ENCODE results near the gene PHLDA1.

The PHLDA1 gene

DNA sequence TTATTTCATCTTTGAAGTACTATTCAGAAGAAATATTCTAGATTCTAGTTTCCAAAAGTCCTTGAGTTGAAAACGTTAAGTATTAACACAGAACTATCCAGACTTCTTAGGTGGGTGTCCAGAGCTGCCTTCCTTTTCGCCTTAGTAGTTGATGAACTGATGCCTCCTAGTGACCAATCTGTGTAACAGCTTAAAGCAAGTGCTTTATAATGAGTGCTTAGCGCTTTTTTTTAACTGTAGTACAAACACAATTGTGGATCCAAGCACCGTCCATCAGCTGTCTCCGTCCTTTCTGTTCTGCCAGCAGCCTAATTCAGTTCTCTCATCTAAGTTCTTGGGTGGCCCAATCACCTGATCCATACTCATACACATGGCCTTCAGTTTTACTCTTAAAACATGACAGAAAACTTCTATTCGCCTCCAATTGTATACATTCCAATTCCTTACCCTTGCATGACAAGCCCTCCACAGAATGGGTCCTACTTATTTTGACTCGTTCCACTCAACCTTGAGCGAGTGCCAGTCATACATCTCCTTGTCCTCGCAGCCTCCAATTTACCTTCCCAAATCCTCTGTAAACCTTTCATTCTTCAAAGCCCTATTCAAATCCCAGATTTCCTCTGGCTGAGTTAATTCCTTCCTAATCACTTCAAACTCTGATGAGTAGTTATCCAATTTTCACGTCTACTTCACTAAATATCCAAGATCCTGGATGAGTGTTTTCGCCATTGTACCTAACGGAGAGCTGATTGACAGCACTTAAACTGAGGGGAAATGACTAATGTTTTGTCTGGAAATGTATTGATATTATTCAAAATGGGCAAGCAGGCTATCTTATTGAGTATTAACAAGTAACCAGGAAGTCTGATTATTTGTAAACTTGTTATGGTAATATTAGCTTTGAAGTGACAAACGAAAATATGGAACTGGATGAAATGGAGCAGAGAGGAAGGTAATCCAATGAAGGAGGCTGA lies 5.8 kb upstream of the PHLDA1 start:
- peak overlapping the region; percentile 44 for H3K27ac ChIP-seq (ENCODE audit: low read length)
- no peak overlapping the region for H3K4me3 ChIP-seq (ENCODE audit: low read length)
- H3K36me3 ChIP-seq (ENCODE audit: control insufficient read depth, low read depth, low read length) = no peaks in the 10 kb centered on the region
- H3K4me1 ChIP-seq (ENCODE audit: control insufficient read depth, low read depth, low read length) = peaks cover 29% of the 10 kb centered on the region
- H3K9ac ChIP-seq (ENCODE audit: low read length) = no peak overlapping the region
- no peaks in the 10 kb centered on the region for H3K9me3 ChIP-seq (ENCODE audit: control insufficient read depth, low read depth, low read length)
- no peaks in the 10 kb centered on the region for H3K27me3 ChIP-seq (ENCODE audit: control insufficient read depth, insufficient read depth, low read length)

DNA sequence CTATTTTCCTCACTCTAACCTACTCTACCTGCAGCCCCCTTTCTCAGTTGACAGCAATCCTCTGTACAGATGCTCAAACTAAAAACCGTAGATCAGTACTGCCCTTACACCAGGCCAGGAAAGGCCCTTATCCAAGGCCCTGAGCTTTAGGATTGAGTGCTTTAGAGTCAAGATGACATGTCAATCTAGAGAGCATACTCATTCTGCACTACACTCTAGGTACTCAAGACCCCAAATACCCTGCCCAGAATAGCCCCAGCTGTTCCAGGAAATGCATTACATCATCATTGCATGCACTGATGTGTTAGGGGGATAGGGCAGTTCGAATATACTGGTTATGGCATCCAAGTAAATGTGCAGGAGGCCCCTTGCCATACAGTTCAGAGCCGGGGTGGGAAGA lies 3.5 kb upstream of the PHLDA1 start:
- Histone ChIP-seq H3K27ac (ENCODE audit: low read length) (no peak overlapping the region), H3K4me3 (ENCODE audit: low read length) (no peak overlapping the region), H3K9ac (ENCODE audit: low read length) (no peak overlapping the region), H3K36me3 (ENCODE audit: control insufficient read depth, low read depth, low read length) (no peaks in the 10 kb centered on the region), H3K9me3 (ENCODE audit: control insufficient read depth, low read depth, low read length) (no peaks in the 10 kb centered on the region), H3K4me1 (ENCODE audit: control insufficient read depth, low read depth, low read length) (peaks cover 29% of the 10 kb centered on the region), H3K27me3 (ENCODE audit: control insufficient read depth, insufficient read depth, low read length) (no peaks in the 10 kb centered on the region)

DNA sequence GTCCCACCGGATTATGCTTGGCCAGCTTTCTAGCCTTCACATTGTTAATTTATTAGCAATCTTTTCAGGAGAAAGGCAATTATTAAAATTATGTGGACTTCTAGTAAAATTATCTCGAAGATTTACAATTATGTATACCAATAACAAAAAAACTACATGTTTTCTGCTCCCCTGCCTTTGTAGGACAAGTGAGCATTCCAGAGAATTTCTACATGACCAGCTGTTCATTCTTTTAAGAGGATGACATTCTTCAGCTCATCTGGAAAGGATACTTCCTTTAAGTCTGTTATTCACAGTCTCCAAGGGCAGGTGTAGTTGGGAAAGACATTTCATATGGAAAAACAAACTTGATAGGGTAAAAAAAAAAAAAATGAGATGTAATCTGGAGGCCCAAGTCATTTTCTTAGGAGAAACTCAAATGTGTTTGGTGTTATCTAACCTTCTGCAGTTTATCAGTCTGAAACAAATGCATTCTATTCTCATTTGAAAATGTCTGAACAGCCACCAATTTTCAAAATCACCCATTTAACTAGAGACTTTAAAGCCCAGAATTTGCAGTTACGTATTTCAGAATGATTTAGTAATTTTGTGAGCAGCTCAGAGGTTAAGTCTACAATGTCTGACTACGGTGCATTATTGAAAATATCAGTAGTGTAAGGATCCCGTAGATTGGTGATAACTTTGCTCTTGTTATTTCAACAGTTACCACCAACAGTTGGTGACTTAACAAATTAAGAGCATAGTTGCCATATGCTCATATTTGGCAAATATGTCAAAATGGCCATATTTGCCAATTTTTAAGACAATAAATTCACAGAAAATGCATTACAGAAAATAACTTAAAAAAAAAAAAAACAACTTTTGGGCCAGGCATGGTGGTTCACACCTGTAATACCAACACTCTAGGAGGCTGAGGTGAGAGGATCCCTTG lies 1.8 kb upstream of the PHLDA1 start:
- Histone ChIP-seq H3K9ac (ENCODE audit: low read length) (peak overlapping the region; percentile 79), H3K4me1 (ENCODE audit: control insufficient read depth, low read depth, low read length) (peaks cover 35% of the 10 kb centered on the region), H3K9me3 (ENCODE audit: control insufficient read depth, low read depth, low read length) (no peaks in the 10 kb centered on the region), H3K27me3 (ENCODE audit: control insufficient read depth, insufficient read depth, low read length) (peaks cover 7% of the 10 kb centered on the region), H3K36me3 (ENCODE audit: control insufficient read depth, low read depth, low read length) (peaks cover 9% of the 10 kb centered on the region), H3K27ac (ENCODE audit: low read length) (no peak overlapping the region), H3K4me3 (ENCODE audit: low read length) (peak overlapping the region; percentile 90)

DNA sequence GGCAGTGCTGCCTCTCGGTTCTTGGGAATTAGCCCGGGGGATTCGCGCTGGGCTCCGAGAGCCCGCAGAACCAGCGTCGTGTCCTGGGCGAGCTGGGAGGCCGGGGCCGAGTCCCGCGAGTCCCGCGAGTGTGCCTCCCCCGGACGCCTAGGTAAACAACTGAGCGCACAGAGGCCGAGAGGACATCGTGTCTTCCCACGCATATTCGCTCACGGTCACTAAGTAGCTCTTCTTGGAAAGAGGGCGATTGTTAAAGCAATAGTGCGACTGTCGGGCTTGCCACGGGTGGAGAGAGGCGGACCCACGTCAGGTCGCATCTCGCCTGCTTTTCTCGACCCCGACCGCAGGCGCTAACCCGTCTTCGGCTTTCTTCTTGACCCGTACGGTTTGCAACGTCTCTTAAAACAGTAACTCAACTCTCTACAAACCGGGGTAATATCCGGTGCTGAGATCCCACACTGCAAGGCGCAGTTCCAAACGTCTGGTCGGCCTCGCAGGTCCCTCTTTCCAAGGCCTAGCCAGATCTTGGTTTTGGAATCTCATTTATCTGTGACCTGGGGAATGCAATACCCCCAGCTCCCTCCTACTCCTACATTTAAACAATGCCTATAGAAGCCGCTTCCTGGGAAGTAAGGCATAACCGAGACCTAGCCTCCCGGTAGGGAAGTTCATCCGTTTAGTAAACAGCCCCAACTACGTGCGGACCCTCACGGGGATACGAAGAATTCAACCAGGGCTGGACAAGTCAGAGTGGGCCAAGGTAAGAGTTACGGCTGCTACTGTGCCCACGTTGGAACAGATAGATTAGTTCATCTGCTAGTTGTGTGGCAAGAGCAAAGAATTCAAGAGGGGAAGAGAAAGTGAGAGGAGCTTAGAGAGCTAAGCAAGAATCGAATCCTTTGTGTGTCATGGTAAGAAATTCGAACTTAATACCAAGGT lies 736 bp upstream of the PHLDA1 start:
- Histone ChIP-seq H3K36me3 (ENCODE audit: control insufficient read depth, low read depth, low read length) (peaks cover 12% of the 10 kb centered on the region), H3K4me3 (ENCODE audit: low read length) (peak overlapping the region; percentile 90), H3K27me3 (ENCODE audit: control insufficient read depth, insufficient read depth, low read length) (peaks cover 7% of the 10 kb centered on the region), H3K9me3 (ENCODE audit: control insufficient read depth, low read depth, low read length) (no peaks in the 10 kb centered on the region), H3K4me1 (ENCODE audit: control insufficient read depth, low read depth, low read length) (peaks cover 29% of the 10 kb centered on the region), H3K9ac (ENCODE audit: low read length) (peak overlapping the region; percentile 79), H3K27ac (ENCODE audit: low read length) (peak overlapping the region; percentile 26)

DNA sequence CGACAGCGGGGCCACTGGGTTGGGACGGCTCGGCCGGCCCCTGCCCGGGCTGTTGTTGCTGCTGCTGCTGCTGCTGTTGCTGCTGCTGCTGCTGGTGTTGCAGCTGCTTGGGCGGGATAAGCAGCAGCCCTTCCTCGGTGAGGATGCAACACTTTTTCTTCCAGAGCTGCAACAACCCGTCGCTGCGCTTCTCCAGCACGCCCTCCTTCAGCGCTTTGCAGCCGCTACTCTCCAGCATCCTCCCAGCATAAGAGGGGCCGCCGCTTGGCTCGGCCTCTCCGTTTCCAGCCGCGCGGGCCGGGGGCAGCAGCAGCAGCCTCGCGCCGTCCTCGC lies 529 bp downstream of the PHLDA1 start:
- Histone ChIP-seq H3K27me3 (ENCODE audit: control insufficient read depth, insufficient read depth, low read length) (peaks cover 7% of the 10 kb centered on the region), H3K27ac (ENCODE audit: low read length) (no peak overlapping the region), H3K9ac (ENCODE audit: low read length) (peak overlapping the region; percentile 79), H3K4me3 (ENCODE audit: low read length) (peak overlapping the region; percentile 90), H3K36me3 (ENCODE audit: control insufficient read depth, low read depth, low read length) (peaks cover 12% of the 10 kb centered on the region), H3K9me3 (ENCODE audit: control insufficient read depth, low read depth, low read length) (no peaks in the 10 kb centered on the region), H3K4me1 (ENCODE audit: control insufficient read depth, low read depth, low read length) (peaks cover 31% of the 10 kb centered on the region)

DNA sequence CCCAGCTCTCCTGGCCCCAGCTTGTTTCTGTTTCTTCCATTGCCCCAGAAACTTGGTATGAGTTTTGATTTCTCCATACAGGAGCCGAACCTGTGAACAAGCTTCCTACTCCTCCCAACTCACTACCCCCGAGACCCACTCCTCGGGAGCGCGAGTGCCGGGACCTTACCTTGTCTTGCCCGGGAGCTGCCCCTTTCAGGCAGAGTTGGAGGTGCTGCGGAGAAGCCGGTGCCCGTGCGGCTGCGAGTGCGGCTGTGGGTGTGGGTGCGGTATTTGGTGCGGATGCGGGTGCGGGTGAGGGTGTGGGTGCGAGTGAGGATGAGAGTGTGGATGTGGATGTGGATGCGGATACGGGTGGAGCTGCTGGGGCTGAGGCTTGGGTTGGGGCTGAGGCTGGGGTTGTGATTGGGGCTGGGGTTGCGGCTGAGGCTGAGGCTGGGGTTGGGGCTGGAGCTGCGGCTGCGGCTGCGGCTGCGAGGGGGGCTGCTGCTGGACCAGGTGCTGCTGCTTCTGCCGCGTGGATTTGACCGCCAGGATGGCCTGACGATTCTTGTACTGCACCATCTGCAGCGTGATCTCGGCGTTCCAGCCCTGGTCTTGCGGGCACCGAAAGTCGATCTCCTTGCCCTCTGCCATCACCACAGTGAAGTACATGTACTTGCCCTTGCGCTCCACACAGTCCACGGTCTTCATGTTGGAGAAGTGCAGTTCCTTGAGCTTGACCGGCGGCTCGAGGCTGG lies 1.1 kb downstream of the PHLDA1 start:
- H3K9ac ChIP-seq (ENCODE audit: low read length) = peak overlapping the region; percentile 79
- H3K9me3 ChIP-seq (ENCODE audit: control insufficient read depth, low read depth, low read length) = no peaks in the 10 kb centered on the region
- H3K4me1 ChIP-seq (ENCODE audit: control insufficient read depth, low read depth, low read length) = peaks cover 36% of the 10 kb centered on the region
- H3K27ac ChIP-seq (ENCODE audit: low read length) = no peak overlapping the region
- peak overlapping the region; percentile 90 for H3K4me3 ChIP-seq (ENCODE audit: low read length)
- peaks cover 12% of the 10 kb centered on the region for H3K36me3 ChIP-seq (ENCODE audit: control insufficient read depth, low read depth, low read length)
- H3K27me3 ChIP-seq (ENCODE audit: control insufficient read depth, insufficient read depth, low read length) = peaks cover 7% of the 10 kb centered on the region

DNA sequence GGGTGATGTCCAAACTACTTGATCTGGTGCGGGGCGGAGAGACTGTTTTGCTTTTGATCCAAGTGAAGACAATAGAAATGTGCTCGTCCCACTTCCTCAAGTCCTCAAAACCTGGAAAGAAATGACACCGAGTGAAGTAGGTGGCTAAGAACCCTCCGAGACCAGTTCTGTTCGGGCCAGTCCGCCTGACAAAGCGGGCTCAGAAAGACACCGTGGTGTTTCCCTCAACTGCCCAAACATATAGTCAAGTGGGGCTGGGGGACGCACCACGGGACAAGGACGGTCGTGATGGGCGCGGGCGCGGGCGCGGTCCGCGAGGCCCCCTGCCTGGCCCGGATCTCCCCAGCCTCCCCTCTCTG lies 1.6 kb downstream of the PHLDA1 start:
- H3K9ac ChIP-seq (ENCODE audit: low read length) = peak overlapping the region; percentile 79
- peaks cover 42% of the 10 kb centered on the region for H3K4me1 ChIP-seq (ENCODE audit: control insufficient read depth, low read depth, low read length)
- no peaks in the 10 kb centered on the region for H3K9me3 ChIP-seq (ENCODE audit: control insufficient read depth, low read depth, low read length)
- peaks cover 12% of the 10 kb centered on the region for H3K36me3 ChIP-seq (ENCODE audit: control insufficient read depth, low read depth, low read length)
- H3K27ac ChIP-seq (ENCODE audit: low read length) = no peak overlapping the region
- peaks cover 7% of the 10 kb centered on the region for H3K27me3 ChIP-seq (ENCODE audit: control insufficient read depth, insufficient read depth, low read length)
- peak overlapping the region; percentile 90 for H3K4me3 ChIP-seq (ENCODE audit: low read length)

DNA sequence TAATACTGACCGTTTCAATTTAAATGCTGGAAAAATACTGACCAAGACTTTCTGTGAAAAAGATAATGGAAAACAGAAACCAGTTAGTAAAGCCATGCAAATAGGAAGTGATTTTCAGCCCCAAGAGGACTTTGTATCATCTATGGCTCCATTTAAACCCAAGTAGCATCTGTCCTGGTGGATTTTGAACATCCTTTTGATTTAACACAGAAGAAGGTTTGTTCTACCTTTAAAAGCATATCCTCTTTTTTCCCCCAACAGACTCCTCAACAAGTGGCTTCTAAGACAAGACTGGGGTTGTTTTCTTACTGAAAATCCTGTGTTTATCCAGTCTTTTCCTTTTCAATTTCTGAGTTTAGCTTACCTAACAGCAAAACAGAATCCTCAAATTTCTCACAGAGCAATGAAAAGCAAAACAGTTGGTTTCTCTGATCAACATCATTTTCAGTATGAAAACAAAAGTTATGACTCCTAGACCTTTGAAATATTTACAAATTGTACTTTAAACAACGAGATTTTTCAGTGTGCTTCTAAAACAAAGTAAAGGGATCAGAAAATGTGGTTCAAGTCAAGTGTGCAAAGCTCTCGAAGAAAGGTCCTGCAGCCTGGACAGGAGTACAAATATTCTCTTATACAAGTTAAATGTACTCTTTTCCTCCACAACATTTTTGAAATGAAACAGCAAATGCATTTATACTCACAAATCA lies 2.9 kb downstream of the PHLDA1 start:
- H3K9ac ChIP-seq (ENCODE audit: low read length) = peak overlapping the region; percentile 79
- no peak overlapping the region for H3K27ac ChIP-seq (ENCODE audit: low read length)
- peaks cover 36% of the 10 kb centered on the region for H3K4me1 ChIP-seq (ENCODE audit: control insufficient read depth, low read depth, low read length)
- no peaks in the 10 kb centered on the region for H3K9me3 ChIP-seq (ENCODE audit: control insufficient read depth, low read depth, low read length)
- H3K36me3 ChIP-seq (ENCODE audit: control insufficient read depth, low read depth, low read length) = peaks cover 12% of the 10 kb centered on the region
- H3K27me3 ChIP-seq (ENCODE audit: control insufficient read depth, insufficient read depth, low read length) = peaks cover 7% of the 10 kb centered on the region
- peak overlapping the region; percentile 90 for H3K4me3 ChIP-seq (ENCODE audit: low read length)

DNA sequence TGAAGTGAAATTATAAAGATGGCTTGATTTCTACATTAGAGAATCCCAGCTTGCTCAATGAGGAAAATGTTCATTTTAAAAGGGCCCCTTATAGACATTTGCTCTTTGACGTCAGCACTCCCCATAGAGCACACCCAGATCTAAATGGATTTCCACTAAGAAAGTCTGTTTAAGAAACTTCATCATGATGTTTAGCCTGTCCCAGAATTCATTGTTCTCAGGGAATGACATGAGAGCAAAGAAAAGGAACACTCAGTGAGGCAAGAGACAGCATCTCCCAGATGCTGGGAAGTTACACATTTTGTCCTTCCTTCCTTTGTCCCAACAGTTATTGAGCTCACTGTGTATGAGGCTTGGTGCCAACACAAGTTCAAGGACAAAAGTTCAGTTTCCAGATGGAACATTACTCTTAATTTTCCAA lies 4.9 kb downstream of the PHLDA1 start:
- Histone ChIP-seq H3K4me3 (ENCODE audit: low read length) (no peak overlapping the region), H3K36me3 (ENCODE audit: control insufficient read depth, low read depth, low read length) (peaks cover 12% of the 10 kb centered on the region), H3K9ac (ENCODE audit: low read length) (no peak overlapping the region), H3K4me1 (ENCODE audit: control insufficient read depth, low read depth, low read length) (peaks cover 26% of the 10 kb centered on the region), H3K27me3 (ENCODE audit: control insufficient read depth, insufficient read depth, low read length) (peaks cover 7% of the 10 kb centered on the region), H3K27ac (ENCODE audit: low read length) (no peak overlapping the region), H3K9me3 (ENCODE audit: control insufficient read depth, low read depth, low read length) (no peaks in the 10 kb centered on the region)

Measured in iPS-18a (cell line).